ENCODE results near the gene PYY.
A peak's percentile ranks its signal among the peaks of the same experiment; 100 is the strongest.

The PYY gene

DNA sequence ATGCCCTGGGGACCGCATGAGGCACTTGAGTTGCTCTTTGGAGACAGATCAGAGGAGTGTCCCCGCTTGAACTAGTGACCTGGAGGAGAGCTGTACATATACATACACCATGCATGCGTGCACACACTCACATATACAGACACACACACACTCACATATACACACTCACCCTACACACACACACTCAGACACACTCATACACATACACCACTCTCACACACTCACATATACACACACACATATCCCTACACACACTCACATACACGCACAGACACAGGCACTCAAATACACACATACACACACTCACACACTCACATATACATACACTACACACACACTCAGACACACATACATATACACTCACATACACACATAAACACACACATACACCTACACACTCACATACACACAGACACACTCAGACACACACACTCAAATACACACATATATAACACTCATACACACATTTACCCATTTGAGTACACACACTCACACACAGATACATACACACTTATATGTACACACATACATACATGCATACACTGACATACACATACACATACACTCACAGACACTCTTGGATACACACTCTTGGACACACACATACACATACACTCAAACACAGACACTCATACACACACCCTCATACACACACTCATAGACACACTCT lies 41.0 kb downstream of the PYY start:
- no peak for DNase-seq

DNA sequence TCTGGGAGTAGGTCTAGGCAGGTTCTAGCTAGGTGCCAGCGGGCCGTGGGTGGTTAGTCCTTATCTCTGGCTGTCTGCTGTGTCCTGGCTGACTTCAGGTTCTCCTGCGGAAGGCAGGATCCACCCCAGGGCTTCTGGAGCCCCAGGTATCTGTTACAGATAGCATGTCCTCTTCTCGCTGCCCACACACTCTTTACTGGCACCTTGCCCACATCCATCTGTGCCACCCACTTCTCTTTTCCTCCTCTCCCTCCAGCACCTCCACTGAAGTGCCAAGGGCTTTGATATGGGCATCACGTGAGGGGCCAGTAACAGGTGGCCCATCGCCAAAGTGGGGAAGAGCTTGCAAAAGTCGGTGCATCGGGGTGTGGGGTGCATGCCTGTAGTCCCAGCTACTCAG lies 41.8 kb downstream of the PYY start:
- DNase-seq = no peak

DNA sequence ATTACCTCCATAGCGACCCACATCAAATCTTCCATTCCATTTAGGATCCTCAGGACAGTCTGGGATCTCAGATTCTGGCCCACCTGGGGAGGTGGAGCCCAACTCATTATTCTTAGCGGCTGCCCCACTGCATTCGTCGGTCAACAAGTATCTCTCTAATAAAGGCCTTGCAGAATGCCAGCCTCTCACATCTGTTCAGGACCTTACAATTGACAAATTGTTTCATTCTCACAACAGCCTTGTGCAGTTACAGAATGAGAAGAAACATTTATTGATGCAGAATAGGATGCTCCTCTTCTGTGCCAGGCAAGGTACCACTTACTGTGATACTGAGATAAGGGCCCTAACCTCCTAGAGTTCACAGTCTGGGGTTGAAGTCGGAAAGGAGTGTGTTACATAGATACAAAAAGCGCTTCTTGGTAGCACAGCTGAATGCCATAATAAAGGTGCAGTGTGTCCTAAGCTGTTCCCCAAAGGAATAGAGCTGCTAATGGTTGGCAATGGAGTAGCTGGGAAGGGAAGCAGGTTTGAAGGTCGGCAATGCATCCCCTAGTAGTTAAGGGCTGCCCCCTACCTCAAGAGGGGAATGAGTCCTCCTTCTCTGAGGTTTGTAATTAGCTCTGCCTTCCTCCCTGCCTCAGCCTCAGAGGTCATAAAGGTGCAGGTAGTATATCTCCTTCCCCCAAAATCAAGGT lies 44.1 kb downstream of the PYY start:
- DNase-seq = no peak

DNA sequence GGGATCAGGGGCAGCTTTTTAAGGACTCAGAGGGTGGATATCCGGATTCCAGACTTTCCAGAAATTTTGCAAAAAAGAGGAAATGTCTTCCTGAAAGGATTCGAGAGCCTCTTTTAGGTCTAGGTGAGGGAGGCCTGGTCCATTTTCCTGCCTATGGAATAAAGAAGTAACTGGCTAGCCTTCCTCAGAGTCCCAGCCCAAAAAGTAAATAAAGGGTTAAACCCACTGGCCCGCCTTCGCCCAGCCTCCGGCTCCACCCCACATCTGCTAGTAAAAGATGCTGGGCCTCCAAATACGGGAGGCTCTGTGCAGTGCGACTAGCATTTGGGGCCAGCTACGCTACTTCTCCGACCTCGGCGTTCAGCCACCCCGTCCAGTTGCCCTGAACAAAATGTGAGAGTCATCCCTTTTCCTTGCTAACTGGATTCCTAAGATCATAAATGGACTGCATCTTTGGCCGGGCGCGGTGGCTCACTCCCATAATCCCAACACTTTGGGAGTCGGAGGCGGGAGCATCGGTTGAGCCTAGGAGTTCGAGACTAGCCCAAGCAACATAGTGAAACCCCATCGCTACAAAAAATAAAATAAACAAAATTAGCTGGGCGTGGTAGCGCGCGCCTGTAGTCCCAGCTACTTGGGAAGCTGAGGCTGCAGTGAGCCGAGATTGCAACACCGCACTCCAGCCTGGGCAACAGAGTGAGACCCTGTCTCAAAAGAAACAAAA lies 45.6 kb downstream of the PYY start:
- DNase-seq = peak; percentile 67

DNA sequence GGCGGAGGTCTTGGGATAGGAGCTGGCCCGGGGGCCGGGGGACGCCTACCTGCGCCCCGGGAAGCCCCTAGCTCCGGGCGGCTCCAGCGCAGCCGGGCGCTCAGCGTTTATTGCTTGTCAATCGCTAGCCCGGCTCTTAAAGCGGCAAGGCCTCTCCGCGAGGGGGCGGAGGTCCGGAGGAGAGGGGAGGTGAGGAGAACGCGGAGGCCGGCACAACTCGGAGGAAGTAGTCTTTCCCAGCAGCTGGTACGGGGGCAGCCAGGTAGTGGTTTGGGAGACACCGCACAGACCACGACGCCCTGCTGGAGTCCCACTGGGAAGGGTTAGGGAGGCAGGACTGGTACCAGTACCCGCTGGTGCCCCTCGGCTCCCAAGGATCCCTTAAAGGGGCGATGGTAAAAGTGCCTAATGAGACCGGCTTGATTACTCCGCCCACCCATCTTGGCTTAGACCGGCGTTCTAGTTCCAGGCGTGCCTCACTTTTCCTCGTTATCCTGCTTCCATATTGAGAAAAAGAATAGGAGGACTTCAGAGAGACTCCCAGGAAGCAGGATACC lies 46.2 kb downstream of the PYY start, which contains the start of gene MPP2:
Gene MPP2, minus strand, starts transcription at position 112 of the 557 bp plus-strand sequence. CDS start 3,076 bp downstream, outside the sequence.
- peak; percentile 64 for DNase-seq

DNA sequence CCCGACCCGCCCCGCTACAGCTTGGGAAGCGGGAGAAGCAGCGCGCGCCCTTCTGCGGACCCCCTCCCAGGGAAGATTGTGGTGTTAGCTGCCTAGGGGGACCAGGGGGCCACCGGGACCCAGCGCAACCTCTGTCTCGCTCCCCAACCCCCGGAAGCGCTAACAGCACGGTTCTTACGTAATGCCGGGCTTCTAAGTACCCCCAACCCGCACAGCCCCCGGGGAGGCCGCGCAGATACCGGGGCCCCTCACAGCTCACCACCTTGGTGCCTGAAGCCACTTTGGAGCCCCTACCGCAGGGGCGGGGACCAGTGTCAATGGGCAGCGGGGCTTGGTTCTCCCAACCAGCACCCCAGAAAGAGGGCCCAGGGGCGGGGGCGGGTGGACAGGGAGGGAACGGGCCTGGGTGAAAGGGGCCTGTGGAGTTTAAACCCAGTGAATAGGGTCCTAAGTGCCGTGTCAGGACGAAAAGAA lies 46.8 kb downstream of the PYY start:
- DNase-seq = peak; percentile 25

DNA sequence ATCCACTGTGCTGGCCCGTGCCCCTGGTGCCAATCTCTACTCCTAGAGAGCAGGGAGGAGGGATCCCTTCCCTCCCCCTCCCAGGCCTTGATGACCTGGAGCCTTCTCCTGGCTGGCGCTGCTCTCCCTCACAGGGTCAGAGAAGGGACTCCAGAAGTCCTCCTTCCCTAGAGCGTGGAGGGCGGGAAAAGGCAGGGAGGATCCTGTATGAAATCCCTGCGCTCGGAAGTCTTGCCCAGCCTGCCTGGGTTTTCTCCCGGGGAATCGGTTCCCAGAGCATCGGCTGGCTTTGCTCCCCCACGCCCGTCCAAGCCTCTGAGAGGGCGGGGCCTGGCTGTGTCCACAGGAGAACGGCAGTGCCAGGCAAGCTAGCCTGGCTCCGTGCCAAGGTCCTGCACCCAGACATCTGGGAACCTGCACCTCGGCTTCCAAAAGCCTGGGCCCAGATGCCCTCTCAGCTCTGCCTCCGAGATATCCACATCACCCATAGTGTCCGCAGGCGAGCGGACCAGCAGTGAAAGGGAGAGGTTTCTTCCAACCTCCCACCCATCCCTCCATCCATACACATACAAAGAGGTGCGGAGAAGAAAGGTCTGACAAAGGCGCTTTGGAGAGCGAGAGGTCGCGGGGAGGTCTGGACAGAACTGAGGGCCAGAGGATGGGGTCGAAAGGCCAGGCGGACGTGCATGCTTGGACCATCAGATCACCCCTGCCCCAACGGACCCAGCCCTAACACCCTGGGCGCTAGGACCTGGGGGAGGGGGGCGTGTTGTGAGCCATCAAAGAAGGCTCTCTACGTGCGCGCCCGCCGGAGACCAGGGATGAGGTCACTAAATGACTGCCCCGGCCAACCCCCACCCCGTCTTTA lies 47.5 kb downstream of the PYY start:
- DNase-seq = peak; percentile 43

DNA sequence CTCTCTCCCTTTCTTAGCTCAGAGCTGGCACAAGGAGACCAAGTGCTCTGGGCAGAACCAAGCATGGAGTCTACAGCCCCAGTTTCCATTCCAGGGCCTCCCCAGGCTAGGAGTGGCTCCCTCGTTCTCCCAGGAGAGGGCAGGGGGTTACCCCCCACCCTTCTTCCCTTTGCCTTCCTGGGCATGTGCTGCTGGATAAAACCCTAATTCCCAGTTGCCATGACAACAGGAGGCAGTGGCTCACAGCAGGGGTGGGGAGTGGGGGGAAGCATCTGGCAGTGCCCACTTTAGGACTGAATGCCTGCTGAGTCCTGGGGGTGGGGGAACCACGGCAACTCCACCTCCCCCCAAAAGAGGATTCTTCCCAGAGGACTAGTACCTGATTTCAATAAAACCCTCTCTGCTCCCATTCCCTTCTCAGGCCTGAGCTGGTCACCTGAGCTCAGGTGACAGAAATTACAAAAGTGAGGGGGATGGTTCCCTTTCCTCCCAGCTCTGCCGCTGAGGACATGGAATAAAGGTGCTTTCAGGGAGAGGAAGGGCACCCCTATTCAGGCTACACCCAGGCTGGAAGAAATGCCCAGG lies 48.2 kb downstream of the PYY start:
- no peak for DNase-seq

All from CD4-positive, alpha-beta T cell treated with Interleukin-17A for 1 hour (primary cell).